ENCODE measurements around the gene TMEM259.

The TMEM259 gene

GRCh38 chr19:960601-960938 is 60.4 kb downstream of the TMEM259 start:
- DNase-seq (ENCODE audit: low read depth), result no peak

- DNase-seq (ENCODE audit: low read depth), result no peak
These were observed 60.9 kb downstream of the TMEM259 start for GRCh38 chr19:960020-960419.

Measured in iris pigment epithelial cell (primary cell).